Fibroblast of the conjunctiva (primary cell): ENCODE data around the gene ZFPL1.

Experiments used
- DNase-seq: peaks from one replicate; pipeline ENCODE4 v3.0.0-alpha.2; 2010; ENCODE audit warnings: low read depth

Gene ZFPL1

DNA sequence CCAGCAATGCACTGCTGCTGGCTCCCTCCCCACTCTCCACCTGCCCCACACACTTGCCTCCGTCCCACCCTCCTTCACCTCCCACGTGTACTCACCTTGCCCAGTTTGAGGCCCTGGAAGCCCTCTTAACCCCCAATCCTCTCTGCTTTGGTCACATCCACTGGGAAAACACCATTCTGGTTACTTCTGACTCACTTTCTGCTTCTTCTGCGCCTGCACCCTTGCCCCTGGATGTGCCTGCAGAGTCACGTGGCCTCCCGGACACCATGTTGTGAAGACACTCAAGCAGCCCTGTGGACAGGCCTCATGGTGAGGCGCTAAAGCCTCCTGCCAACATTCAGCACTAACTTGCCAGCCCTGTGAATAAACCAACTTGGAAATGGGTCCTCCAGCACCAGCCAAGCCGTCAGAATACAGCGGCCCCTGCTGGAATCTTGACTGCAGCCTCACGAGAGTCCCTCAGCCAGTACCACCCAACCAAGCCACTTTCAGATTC, 23.1 kb upstream of the ZFPL1 start:
- no peak for DNase-seq

- DNase-seq = no peak
These were observed 20.5 kb upstream of the ZFPL1 start for GRCh38 chr11:65063532-65063931.

- no peak for DNase-seq
These were observed 19.2 kb upstream of the ZFPL1 start for GRCh38 chr11:65064847-65065240.

DNA sequence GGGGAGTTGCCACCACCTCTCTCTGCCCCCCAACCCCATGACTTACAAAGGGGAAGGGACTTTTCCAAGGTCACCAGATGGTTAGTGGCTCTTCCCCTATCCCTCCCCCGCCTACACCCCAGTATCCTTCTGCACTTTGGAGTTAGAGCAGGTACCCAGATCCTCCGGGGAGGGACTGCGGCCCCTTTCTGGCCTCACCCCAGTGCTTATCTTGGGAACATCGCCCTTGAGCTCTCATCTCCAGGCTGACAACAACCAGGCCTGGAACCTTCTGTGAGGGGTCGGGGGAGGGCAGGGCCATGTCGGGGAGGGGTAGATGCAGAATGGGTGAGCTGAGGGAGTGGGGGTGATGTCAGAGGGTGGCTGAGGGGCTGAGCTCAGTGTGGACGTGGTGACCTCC, 18.2 kb upstream of the ZFPL1 start:
- DNase-seq = no peak

DNA sequence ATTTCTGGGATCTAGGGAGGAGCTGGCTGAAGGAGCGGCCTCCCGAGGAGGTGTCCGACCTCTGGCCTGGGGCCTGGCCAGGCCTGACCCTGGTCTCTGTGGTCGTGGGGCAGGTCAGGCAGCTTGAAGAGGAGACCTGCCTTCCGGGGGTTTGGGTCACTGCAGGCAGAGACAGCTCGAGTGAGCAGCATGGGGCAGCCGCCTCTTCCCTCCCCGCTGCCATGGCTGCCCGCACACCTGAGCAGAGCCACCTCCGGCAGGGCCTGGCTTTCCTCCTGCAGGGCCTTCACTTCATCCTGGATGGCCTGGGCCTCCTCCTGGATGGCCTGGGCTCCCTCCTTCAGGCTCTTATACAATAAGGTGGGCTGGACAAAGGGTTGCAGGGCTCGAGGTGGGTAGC, 17.7 kb upstream of the ZFPL1 start:
- no peak for DNase-seq

DNA sequence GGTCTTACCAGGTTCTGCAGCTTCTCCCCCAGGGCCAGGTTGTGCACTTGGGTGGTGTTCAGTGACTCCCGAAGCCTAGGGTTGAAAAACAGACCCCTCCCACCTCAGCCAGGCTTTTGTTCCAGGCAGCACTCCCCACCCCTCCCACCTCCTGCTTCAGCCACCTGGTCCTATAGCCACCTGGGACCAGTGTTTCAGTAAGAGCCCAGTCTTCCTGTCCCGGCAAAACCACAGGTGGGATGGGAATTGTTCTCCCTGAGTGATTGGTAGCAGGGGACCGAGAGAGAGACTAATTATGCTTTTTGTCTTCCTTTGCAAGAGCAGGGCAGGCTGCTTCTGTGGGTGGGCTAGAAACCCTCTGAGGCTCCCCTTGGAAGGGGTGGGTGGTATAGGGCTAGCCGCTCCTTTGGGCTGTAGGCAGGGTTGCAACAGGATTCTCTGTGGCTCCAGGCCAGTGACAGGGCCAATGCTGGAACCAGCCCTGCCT, 17.2 kb upstream of the ZFPL1 start:
- no peak for DNase-seq

DNA sequence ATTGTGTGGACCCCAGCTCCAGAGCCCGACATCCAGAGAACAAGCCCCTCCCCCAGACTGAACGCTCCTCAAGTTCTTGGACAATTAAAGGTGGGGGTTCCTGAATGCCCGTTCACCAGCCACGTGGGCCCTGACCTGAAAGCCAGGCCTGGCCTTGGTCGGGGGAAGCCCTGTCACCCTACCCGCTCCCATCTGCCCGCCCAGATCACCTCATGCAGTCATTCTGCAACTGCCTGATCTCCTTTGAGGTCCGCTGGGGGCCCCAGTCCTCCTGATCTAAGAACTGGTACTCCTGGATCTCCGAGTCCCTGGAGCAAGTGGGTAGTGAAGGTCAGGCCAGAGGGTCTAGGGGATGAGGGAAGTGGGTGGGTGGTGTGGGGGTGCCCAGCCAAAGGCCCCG, 16.6 kb upstream of the ZFPL1 start:
- DNase-seq = no peak

- no peak for DNase-seq
These were observed 14.8 kb upstream of the ZFPL1 start for GRCh38 chr11:65069217-65069616.

GRCh38 chr11:65071907-65072630, 12.0 kb upstream of the ZFPL1 start:
- no peak for DNase-seq

DNA sequence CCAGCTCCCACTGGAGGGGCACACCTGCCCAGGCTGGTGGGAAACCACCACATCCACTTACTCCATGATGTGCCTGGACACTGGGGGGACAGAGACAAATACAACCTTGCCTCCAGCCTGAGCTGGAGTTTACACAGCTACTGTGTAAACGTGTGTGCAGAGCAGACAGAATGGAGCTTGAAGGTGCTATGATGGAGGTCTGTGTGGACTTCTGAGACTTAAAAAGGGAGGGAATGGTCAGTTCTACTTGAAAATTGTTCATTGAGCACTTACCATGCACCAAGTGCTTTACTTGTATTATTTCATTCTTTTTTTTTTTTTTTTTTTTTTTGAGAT, 11.4 kb upstream of the ZFPL1 start:
- no peak for DNase-seq

DNA sequence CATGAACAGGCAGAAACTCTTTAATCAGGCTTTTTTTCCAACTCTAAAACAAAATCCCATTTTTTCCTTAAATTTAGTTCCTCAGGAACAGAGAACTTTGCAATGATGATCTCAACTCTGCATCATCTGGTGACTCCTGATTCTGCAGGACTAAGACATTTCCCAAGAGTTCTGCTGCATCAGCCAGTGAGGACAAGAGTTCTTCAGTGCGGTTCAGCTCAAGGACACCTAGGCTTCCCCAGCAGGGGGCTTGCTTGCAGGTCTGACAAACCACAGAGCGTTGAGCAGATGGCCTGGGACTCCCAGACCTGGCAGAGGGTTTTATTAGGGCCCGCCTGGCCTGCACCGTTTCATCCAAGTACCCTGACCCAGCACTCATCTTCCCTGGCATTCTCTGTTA, 6.6 kb upstream of the ZFPL1 start:
- no peak for DNase-seq

DNA sequence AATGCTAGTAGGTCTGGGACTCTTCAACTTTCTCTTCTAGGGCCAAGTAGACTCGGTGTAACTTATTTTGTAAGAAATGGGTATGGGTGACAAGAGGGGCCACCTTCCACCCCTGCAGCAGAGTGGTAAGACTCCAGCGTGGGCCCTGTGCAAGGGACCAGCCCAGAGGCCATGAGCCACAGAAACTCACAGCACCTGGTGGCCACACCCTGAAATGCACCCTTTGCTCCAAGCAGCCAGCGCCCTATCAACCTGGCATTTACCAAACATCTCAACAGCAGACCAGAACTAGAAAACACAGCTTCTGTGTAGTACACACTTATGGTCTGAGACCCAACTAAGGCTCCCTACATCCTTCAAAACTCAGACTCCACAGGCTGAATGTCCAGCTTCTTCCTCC, 5.9 kb upstream of the ZFPL1 start:
- DNase-seq = no peak

DNA sequence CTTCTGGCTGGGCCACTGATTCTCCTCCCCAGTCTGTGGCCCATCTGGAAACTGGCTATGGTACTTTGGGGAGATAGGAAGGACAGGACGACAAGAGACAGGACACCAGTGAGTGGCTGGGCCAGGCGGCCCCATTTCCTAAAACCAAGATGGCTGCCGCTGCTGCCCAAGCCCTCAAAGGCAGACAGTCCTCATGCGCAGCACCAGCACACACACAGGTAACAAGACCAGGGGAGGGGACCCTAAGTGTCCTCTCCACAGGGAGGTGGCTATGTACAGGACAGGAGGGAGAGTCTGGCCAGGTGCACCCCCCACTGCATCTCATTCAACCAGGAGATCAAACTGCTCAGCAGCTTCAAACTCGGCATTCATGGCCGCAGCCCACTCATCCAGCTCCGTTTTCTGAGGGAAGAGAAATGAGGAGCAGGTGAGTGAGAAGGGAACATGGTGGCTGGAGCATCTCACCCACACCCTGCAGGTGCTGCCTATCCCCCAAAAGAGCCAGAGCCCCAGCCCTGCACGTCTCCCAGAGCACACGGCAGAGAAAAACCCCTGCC, 5.2 kb upstream of the ZFPL1 start:
- DNase-seq = no peak

DNA sequence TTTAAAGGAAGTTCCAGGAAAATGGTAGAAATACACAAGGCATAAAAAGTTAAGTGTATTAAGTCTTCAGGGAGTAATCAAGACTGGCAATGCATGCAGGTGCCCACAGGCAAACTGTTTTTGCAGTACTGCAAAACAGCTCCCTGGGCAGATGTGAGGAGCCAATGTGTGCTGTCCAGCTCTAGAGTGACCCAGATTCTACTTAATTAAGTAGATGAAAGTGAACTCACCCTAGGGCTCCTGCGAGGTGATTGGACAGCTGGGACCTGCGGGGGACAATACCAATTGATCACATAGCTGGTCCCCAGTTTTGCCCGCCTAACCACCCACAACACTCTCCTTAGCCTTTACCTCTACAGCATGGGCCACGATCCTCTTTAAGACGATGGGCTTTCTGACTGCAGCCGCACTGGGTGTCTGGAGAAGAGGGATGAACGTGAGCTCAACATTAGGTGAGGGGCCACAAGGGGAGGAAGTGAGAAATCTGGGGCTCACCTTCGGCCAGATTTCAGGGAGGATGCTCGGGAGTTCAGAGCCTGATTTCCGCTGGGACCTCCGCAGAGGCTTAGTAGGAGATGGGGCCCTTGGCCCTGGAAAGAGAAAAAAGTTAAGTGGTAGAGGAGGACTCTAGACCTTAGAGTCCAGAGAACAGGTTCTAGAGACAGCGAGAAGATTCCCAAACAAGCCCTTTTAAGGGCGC, 738 bp upstream of the ZFPL1 start:
- no peak for DNase-seq

GRCh38 chr11:65084598-65085375, 765 bp downstream of the ZFPL1 start:
- DNase-seq = no peak

DNA sequence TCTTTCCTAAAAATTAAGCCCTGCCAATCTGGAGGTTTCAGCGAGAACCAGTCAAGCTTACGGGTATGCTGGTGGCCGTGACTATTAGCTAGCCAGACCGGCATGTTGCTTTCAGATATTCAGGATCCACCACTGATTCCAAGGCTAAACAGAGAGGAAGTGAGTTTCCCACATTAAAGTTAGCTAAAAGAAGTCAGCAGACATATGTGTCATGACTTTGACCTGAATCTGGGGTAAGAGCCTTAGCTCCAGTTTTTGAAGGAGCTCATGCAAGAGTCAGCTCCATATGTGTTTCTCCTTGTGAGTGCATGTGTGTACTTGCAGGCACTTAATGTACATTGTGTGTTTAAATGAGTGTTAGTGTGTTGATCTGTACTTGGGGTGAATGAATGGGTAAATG, 1.4 kb downstream of the ZFPL1 start:
- no peak for DNase-seq

GRCh38 chr11:65086809-65087208, 2.8 kb downstream of the ZFPL1 start:
- no peak for DNase-seq

DNA sequence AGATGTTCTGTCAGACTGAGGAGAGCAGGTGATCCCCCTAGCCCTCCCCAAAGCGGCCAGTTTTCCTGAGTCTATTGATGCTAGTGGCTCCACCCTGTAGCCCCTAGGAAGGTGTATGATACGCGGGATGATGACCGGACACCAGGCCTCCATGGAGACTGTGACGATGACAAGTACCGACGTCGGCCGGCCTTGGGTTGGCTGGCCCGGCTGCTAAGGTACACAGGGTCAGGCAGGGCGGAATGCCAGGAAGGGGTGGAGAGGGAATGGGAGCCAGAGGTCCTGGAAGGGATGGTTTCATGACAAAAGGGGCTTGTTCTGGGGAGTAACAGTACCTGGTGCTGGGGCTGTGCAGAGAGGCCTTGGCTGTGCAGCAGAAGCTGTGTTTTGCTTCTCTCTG, 3.2 kb downstream of the ZFPL1 start:
- no peak for DNase-seq

DNA sequence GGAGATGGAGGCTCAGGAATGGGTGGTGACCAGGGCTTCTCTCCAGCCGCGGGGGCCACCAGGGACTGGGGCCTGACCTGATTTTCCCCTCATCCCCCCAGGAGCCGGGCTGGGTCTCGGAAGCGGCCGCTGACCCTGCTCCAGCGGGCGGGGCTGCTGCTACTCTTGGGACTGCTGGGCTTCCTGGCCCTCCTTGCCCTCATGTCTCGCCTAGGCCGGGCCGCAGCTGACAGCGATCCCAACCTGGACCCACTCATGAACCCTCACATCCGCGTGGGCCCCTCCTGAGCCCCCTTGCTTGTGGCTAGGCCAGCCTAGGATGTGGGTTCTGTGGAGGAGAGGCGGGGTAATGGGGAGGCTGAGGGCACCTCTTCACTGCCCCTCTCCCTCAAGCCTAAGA, 3.8 kb downstream of the ZFPL1 start:
- no peak for DNase-seq

- DNase-seq = no peak
These were observed 5.6 kb downstream of the ZFPL1 start for GRCh38 chr11:65089621-65090020.

- DNase-seq = no peak
These were observed 6.6 kb downstream of the ZFPL1 start for GRCh38 chr11:65090628-65091027.

DNA sequence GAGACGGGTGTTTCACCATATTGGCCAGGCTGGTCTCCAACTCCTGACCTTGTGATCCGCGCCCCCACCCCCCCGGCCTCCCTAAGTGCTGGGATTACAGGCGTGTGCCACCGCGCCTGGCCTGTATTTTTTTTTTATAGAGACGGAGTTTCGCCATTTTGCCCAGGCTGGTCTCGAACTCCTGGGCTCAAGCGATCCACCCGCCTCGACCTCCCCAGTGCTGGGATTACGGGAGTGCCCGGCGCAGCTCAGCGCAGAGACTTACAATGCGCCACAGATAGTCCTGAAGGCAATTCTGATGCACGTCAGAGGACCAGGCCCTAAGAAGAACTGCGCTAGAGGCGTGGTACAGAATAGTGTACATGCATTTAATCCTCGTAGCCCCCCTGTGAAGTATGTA, 11.4 kb downstream of the ZFPL1 start:
- no peak for DNase-seq
